EH (cell line): Measurements from ENCODE around the gene SLC6A13.
"Not testable (repeated sequence)": the region's sequence is repeated elsewhere in the genome, so short reads cannot be mapped to it uniquely, and the experiment has no call there.

Source experiments
- DNase-seq: peaks from one replicate; pipeline ENCODE4 v3.0.0-alpha.2; 2015; ENCODE audit warnings: low read depth

The SLC6A13 gene

GRCh38 chr12:197911-198695 lies 64.5 kb downstream of the SLC6A13 start:
- DNase-seq: no peak

GRCh38 chr12:197347-197746 lies 65.3 kb downstream of the SLC6A13 start:
- DNase-seq: no peak

GRCh38 chr12:196436-196835 lies 66.2 kb downstream of the SLC6A13 start:
- no peak for DNase-seq

- DNase-seq: no peak
Observed at GRCh38 chr12:195951-196350, 66.7 kb downstream of the SLC6A13 start.

GRCh38 chr12:195156-195555 lies 67.5 kb downstream of the SLC6A13 start:
- DNase-seq: no peak

- no peak for DNase-seq
Observed at GRCh38 chr12:194276-194675, 68.4 kb downstream of the SLC6A13 start.

- no peak for DNase-seq
Observed at GRCh38 chr12:193261-193660, 69.4 kb downstream of the SLC6A13 start.

- DNase-seq: no peak
Observed at GRCh38 chr12:191541-191940, 71.1 kb downstream of the SLC6A13 start.

- DNase-seq: no peak
Observed at GRCh38 chr12:190881-191280, 71.8 kb downstream of the SLC6A13 start.

- no peak for DNase-seq
Observed at GRCh38 chr12:189622-189962, 73.0 kb downstream of the SLC6A13 start.

GRCh38 chr12:188910-189621 lies 73.6 kb downstream of the SLC6A13 start:
- peak; percentile 51 for DNase-seq

- not testable (repeated sequence) for DNase-seq
Observed at GRCh38 chr12:187986-188909, 74.4 kb downstream of the SLC6A13 start.

- DNase-seq: no peak
Observed at GRCh38 chr12:186006-186625, 76.5 kb downstream of the SLC6A13 start.

GRCh38 chr12:185576-185955 lies 77.1 kb downstream of the SLC6A13 start:
- DNase-seq: no peak

- no peak for DNase-seq
Observed at GRCh38 chr12:184811-185575, 77.6 kb downstream of the SLC6A13 start.

GRCh38 chr12:182381-182892 lies 80.2 kb downstream of the SLC6A13 start:
- DNase-seq: peak; percentile 77

- no peak for DNase-seq
Observed at GRCh38 chr12:181921-182320, 80.7 kb downstream of the SLC6A13 start.

GRCh38 chr12:180445-180844 lies 82.2 kb downstream of the SLC6A13 start:
- peak; percentile 27 for DNase-seq

GRCh38 chr12:179885-180284 lies 82.8 kb downstream of the SLC6A13 start:
- DNase-seq: no peak

GRCh38 chr12:179131-179884 lies 83.3 kb downstream of the SLC6A13 start:
- no peak for DNase-seq

- no peak for DNase-seq
Observed at GRCh38 chr12:178829-179109, 83.9 kb downstream of the SLC6A13 start.
